Raji (cell line): ENCODE results near the gene NUDT3.

ENCODE experiments used
- POLR2A ChIP-seq: IDR thresholded peaks from 2 replicates; pipeline ENCODE4 v1.6.1; 2011; ENCODE audit warnings: low read depth, low read length, control low read depth; ENCODE audit not compliant: insufficient read depth

NUDT3 gene

GRCh38 chr6:34384321-34385153, 7.9 kb downstream of the NUDT3 start:
- TF ChIP-seq POLR2A, result no peak

GRCh38 chr6:34383656-34384320, 8.7 kb downstream of the NUDT3 start:
- TF ChIP-seq POLR2A, result no peak

- TF ChIP-seq POLR2A, result no peak
Measured at GRCh38 chr6:34383161-34383631, 9.3 kb downstream of the NUDT3 start.

- TF ChIP-seq POLR2A, result no peak
Measured at GRCh38 chr6:34381081-34381480, 11.4 kb downstream of the NUDT3 start.

GRCh38 chr6:34378470-34378869, 14.0 kb downstream of the NUDT3 start:
- TF ChIP-seq POLR2A, result no peak

GRCh38 chr6:34377984-34378383, 14.5 kb downstream of the NUDT3 start:
- no peak for TF ChIP-seq POLR2A

- TF ChIP-seq POLR2A, result no peak
Measured at GRCh38 chr6:34375833-34376232, 16.6 kb downstream of the NUDT3 start.

- no peak for TF ChIP-seq POLR2A
Measured at GRCh38 chr6:34374508-34374907, 18.0 kb downstream of the NUDT3 start.

- no peak for TF ChIP-seq POLR2A
Measured at GRCh38 chr6:34374069-34374468, 18.4 kb downstream of the NUDT3 start.

GRCh38 chr6:34373511-34373910, 19.0 kb downstream of the NUDT3 start:
- TF ChIP-seq POLR2A, result no peak

- TF ChIP-seq POLR2A, result no peak
Measured at GRCh38 chr6:34370361-34370760, 22.1 kb downstream of the NUDT3 start.

GRCh38 chr6:34369385-34369784, 23.1 kb downstream of the NUDT3 start:
- TF ChIP-seq POLR2A, result no peak

- TF ChIP-seq POLR2A, result no peak
Measured at GRCh38 chr6:34366639-34366921, 25.9 kb downstream of the NUDT3 start.

- TF ChIP-seq POLR2A, result no peak
Measured at GRCh38 chr6:34362909-34363680, 29.4 kb downstream of the NUDT3 start.

- TF ChIP-seq POLR2A, result no peak
Measured at GRCh38 chr6:34362176-34362575, 30.3 kb downstream of the NUDT3 start.

GRCh38 chr6:34360556-34360955, 31.9 kb downstream of the NUDT3 start:
- no peak for TF ChIP-seq POLR2A
